ENCODE results near the gene MTHFD1L. TPM values are rescaled to one million over a fixed set of nuclear protein-coding genes. Genes with fewer than 3 reads are reported as not detected.

MTHFD1L gene
- total RNA-seq, 1 experiment from 2014 or later = 47.8 TPM

DNA sequence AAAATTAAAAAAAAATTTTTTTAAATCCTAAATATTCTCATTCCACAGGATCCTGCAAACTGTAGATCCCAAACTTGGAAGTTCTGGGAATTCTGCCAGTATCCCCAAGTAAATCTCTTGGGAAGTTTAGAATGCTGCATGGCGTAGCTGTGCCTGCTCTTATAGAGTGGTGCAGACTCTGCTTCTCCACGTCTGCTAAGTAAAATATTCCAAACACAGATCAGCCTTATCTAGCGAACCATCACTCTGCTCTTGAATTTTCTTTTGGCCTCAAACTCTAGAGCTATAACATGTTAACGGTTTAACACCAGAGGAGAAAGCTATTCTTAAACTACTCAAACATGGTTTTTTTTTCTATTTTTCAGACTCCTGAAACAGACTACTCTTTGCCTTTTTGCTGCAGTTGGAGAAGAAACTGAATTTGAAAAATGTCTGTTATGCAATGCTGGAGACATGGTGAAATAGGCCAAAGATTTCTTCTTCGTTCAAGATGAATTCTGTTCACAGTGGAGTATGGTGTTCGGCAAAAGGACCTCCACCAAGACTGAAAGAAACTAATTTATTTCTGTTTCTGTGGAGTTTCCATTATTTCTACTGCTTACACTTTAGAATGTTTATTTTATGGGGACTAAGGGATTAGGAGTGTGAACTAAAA, 235.8 kb downstream of the MTHFD1L start:
- Mint-ChIP-seq H3K4me3 (ENCODE audit: low read depth, unreplicated experiment) (no peak overlapping the region), H3K4me1 (ENCODE audit: low read depth, unreplicated experiment) (no peaks in the 10 kb centered on the region), H3K27me3 (ENCODE audit: unreplicated experiment) (no peaks in the 10 kb centered on the region), H3K27ac (ENCODE audit: unreplicated experiment) (no peak overlapping the region), H3K36me3 (ENCODE audit: insufficient read depth, unreplicated experiment) (peaks cover 5% of the 10 kb centered on the region), H3K9me3 (ENCODE audit: low read depth, unreplicated experiment) (no peaks in the 10 kb centered on the region)
- CTCF ChIA-PET = no interaction called here
- intact Hi-C loops (cut with micrococcal nuclease; ENCODE audit: unreplicated experiment) = no loop called here
- TF ChIP-seq, protein P1, sequence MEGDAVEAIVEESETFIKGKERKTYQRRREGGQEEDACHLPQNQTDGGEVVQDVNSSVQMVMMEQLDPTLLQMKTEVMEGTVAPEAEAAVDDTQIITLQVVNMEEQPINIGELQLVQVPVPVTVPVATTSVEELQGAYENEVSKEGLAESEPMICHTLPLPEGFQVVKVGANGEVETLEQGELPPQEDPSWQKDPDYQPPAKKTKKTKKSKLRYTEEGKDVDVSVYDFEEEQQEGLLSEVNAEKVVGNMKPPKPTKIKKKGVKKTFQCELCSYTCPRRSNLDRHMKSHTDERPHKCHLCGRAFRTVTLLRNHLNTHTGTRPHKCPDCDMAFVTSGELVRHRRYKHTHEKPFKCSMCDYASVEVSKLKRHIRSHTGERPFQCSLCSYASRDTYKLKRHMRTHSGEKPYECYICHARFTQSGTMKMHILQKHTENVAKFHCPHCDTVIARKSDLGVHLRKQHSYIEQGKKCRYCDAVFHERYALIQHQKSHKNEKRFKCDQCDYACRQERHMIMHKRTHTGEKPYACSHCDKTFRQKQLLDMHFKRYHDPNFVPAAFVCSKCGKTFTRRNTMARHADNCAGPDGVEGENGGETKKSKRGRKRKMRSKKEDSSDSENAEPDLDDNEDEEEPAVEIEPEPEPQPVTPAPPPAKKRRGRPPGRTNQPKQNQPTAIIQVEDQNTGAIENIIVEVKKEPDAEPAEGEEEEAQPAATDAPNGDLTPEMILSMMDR (IDR thresholded peaks at IDR 0.05; ENCODE audit: unreplicated experiment) = no peak
- DNase-seq = no peak
- BruUV-seq (replicated peaks) = no TSS peak

DNA sequence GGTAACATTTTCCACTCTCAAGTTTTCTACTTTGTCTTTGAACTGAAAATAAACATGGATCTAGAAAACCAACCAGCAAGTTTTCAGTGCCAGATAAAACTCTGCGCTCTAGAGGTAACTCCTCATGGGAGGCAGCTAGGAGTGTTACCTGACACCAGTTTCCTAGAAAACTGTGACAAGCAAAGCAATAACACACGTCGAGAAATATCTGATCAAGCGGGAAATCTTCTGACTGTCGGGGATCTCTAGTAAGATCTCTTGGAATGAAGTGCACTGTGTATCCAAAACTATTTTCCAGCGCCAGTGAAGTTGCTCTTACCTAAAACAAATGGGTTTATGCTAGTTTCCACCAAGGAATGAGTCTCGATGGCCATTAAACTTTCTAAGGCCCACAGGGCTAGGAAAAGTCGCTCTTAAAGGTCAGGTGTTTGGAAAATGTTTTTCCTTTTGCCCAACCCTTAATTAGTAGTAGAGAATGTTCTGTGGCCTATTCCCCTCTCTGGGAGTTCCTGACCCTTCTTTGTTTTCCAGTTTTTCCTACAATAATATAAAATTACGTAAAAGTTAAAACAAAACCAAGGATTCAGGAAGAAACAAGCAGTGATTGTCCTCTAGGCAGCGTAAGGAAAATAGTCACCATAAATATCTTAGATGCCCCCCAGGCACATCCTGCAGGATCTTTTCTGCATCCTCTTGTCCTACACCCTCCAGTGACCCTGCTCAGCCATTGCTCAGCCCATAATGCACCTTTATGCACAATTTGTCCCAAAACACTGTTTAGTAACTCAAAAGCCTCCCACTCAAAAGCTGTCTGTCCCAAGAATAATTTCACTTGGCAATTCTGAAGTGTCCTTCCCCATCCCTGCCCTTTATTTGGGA, 236.6 kb downstream of the MTHFD1L start:
- CTCF ChIA-PET = no interaction called here
- TF ChIP-seq, protein P1 (IDR thresholded peaks at IDR 0.05; ENCODE audit: unreplicated experiment) = no peak
- H3K27ac Mint-ChIP-seq (ENCODE audit: unreplicated experiment) = no peak overlapping the region
- intact Hi-C loops (cut with micrococcal nuclease; ENCODE audit: unreplicated experiment) = no loop called here
- DNase-seq = no peak
- no peaks in the 10 kb centered on the region for H3K4me1 Mint-ChIP-seq (ENCODE audit: low read depth, unreplicated experiment)
- no TSS peak for BruUV-seq (replicated peaks)
- H3K36me3 Mint-ChIP-seq (ENCODE audit: insufficient read depth, unreplicated experiment) = peaks cover 5% of the 10 kb centered on the region
- no peaks in the 10 kb centered on the region for H3K9me3 Mint-ChIP-seq (ENCODE audit: low read depth, unreplicated experiment)
- H3K27me3 Mint-ChIP-seq (ENCODE audit: unreplicated experiment) = no peaks in the 10 kb centered on the region
- no peak overlapping the region for H3K4me3 Mint-ChIP-seq (ENCODE audit: low read depth, unreplicated experiment)

DNA sequence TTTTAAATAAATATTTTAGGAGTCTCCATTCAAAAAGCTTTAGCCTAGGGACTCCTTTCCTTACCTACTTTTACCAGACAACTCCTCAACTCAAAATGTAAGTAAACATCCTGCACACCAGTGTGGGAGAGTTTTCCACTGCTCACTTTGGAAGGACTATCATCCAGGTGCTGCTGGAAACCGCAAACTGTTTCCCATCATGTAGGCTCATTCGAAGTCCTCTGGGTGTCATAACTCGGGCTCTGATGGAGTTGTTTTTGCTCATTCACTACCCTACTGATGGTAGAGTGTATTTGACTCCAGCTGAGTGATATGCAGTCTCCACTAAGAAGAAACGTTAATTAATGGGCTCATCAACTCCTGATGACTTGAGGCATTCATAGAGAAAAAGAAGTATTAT, 237.8 kb downstream of the MTHFD1L start:
- no peak for DNase-seq
- H3K9me3 Mint-ChIP-seq (ENCODE audit: low read depth, unreplicated experiment) = no peaks in the 10 kb centered on the region
- intact Hi-C loops (cut with micrococcal nuclease; ENCODE audit: unreplicated experiment) = no loop called here
- H3K4me3 Mint-ChIP-seq (ENCODE audit: low read depth, unreplicated experiment) = no peak overlapping the region
- H3K27ac Mint-ChIP-seq (ENCODE audit: unreplicated experiment) = no peak overlapping the region
- TF ChIP-seq, protein P1 (IDR thresholded peaks at IDR 0.05; ENCODE audit: unreplicated experiment) = no peak
- H3K36me3 Mint-ChIP-seq (ENCODE audit: insufficient read depth, unreplicated experiment) = peaks cover 5% of the 10 kb centered on the region
- no TSS peak for BruUV-seq (replicated peaks)
- CTCF ChIA-PET = no interaction called here
- no peaks in the 10 kb centered on the region for H3K4me1 Mint-ChIP-seq (ENCODE audit: low read depth, unreplicated experiment)
- H3K27me3 Mint-ChIP-seq (ENCODE audit: unreplicated experiment) = no peaks in the 10 kb centered on the region

DNA sequence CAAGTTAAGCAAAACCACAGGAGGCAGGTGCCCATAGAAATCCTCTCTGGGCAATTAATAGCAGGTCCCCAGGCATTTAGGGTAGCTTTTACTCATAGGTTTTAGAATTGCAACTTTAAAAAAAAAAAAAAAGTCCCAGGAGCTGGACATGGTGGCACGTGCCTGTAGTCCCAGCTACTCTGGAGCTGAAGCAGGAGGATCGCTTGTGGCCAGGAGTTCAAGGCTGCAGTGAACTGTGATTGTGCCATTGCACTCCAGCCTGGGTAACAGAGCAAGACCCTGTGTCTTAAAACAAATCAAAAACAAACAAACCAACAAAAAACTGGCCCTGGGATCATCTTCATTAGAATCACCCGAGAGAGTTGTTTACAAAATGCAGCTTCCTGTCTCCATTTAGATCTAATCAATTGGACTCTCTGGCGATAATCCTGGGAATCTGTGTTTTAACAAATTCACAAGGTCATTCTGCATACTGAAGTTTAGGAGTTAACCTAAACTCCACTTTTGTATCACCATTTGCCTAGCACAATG, 242.5 kb downstream of the MTHFD1L start:
- no peaks in the 10 kb centered on the region for H3K9me3 Mint-ChIP-seq (ENCODE audit: low read depth, unreplicated experiment)
- H3K4me3 Mint-ChIP-seq (ENCODE audit: low read depth, unreplicated experiment) = no peak overlapping the region
- no peaks in the 10 kb centered on the region for H3K36me3 Mint-ChIP-seq (ENCODE audit: insufficient read depth, unreplicated experiment)
- DNase-seq = no peak
- BruUV-seq (replicated peaks) = no TSS peak
- CTCF ChIA-PET = no interaction called here
- H3K27me3 Mint-ChIP-seq (ENCODE audit: unreplicated experiment) = no peaks in the 10 kb centered on the region
- H3K27ac Mint-ChIP-seq (ENCODE audit: unreplicated experiment) = no peak overlapping the region
- H3K4me1 Mint-ChIP-seq (ENCODE audit: low read depth, unreplicated experiment) = no peaks in the 10 kb centered on the region
- intact Hi-C loops (cut with micrococcal nuclease; ENCODE audit: unreplicated experiment) = no loop called here
- TF ChIP-seq, protein P1 (IDR thresholded peaks at IDR 0.05; ENCODE audit: unreplicated experiment) = no peak

Data from Calu3 (cell line).